HG03175 (cell line): Measurements from ENCODE around the gene ATP9A.
"Not testable (repeated sequence)": the region's sequence is repeated elsewhere in the genome, so short reads cannot be mapped to it uniquely, and the experiment has no call there.

ENCODE experiments used
- ATAC-seq: cut with Tn5 transposase; IDR thresholded peaks from one replicate; pipeline ENCODE4 v1.9.1; 2021; ENCODE audit warnings: mild to moderate bottlenecking, moderate library complexity; ENCODE audit not compliant: unreplicated experiment

Gene ATP9A

GRCh38 chr20:51752343-51752951, 15.7 kb downstream of the ATP9A start:
- ATAC-seq = no peak

GRCh38 chr20:51750770-51751388, 17.3 kb downstream of the ATP9A start:
- ATAC-seq = no peak

GRCh38 chr20:51750037-51750769, 18.0 kb downstream of the ATP9A start:
- ATAC-seq = no peak

- ATAC-seq = no peak
Measured at GRCh38 chr20:51749674-51750036, 18.5 kb downstream of the ATP9A start.

GRCh38 chr20:51747182-51747911, 20.8 kb downstream of the ATP9A start:
- no peak for ATAC-seq

GRCh38 chr20:51745804-51746203, 22.4 kb downstream of the ATP9A start:
- no peak for ATAC-seq

- ATAC-seq = no peak
Measured at GRCh38 chr20:51740838-51741237, 27.4 kb downstream of the ATP9A start.

- ATAC-seq = not testable (repeated sequence)
Measured at GRCh38 chr20:51740308-51740707, 27.9 kb downstream of the ATP9A start.

GRCh38 chr20:51739722-51740249, 28.4 kb downstream of the ATP9A start:
- no peak for ATAC-seq

- ATAC-seq = no peak
Measured at GRCh38 chr20:51738877-51739447, 29.2 kb downstream of the ATP9A start.

GRCh38 chr20:51738261-51738660, 29.9 kb downstream of the ATP9A start:
- ATAC-seq = not testable (repeated sequence)

GRCh38 chr20:51736947-51737346, 31.2 kb downstream of the ATP9A start:
- ATAC-seq = no peak

GRCh38 chr20:51735728-51736600, 32.2 kb downstream of the ATP9A start:
- no peak for ATAC-seq

- ATAC-seq = no peak
Measured at GRCh38 chr20:51734876-51735720, 33.1 kb downstream of the ATP9A start.

GRCh38 chr20:51733070-51733469, 35.1 kb downstream of the ATP9A start:
- ATAC-seq = no peak

- ATAC-seq = no peak
Measured at GRCh38 chr20:51732096-51732791, 35.9 kb downstream of the ATP9A start.

- no peak for ATAC-seq
Measured at GRCh38 chr20:51731731-51732095, 36.5 kb downstream of the ATP9A start.

GRCh38 chr20:51729771-51730170, 38.4 kb downstream of the ATP9A start:
- ATAC-seq = no peak

- ATAC-seq = no peak
Measured at GRCh38 chr20:51728737-51729136, 39.5 kb downstream of the ATP9A start.
